Measurements from ENCODE around the gene ZNF581.

Gene ZNF581

DNA sequence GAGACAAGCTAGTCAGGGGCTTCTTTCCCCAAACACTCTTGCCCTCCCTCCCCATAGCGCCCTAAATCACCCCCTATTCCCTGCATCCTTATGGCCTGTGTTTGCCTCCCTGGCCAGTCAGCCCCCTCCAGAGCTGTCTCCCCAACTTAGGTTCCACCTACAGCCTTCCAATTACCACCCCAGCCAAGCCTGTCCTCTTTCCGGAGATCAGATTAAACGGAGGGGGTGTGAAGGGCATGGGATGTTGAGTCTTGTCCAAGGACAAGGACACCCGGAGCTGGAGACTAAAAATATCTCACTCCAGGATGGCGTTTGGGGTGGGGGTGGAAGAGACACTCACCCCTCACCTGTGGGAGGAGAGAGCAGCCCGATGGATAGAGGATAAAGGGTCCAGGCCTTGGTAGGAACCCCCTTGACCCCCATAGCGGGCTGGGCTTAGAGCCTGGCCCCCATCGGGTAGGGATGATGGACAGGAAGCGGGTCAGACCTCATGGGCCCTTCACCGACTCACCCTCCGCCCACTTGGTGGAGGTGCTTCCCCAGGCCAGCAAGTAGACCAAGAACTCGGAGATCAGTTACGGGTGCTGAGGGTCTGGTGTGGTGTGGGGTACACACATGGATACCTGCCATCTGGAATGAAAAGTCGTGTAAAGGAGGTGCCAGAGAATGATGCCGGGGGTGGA is 32.0 kb upstream of the ZNF581 start:
- no peak for DNase-seq (ENCODE audit: extremely low read depth in 1 of 2, low read depth in 1 of 2)

DNA sequence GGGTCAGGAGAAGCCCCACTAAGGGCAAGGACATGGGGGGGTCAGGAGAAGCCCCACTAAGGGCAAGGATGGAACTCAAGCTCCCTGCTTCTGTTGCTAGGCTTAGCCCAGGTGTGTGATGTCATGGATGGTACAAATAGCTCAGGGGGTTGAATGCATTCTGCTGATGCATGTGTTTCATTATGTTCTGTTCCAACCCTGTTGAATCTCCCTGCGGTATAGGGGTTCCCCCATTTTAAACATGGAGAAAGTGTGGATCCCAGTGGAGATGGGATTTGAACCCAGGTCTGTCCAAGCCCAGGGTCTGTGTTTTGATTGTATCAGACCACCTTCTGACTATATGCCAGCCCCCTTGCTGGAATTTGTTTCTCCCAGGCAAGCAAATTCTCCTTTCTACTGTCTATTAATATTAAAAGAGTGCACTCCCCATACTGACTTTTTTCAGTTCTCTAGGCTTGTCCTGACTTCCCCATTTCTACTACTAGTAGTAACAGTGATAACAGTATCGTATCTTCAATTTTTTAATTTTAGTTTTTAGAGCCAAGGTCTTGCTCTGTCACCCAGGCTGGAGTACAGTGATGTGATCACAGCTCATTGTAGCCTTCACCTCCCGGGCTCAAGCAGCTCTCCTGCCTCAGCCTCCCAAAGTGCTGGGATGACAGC is 31.3 kb upstream of the ZNF581 start:
- no peak for DNase-seq (ENCODE audit: extremely low read depth in 1 of 2, low read depth in 1 of 2)

DNA sequence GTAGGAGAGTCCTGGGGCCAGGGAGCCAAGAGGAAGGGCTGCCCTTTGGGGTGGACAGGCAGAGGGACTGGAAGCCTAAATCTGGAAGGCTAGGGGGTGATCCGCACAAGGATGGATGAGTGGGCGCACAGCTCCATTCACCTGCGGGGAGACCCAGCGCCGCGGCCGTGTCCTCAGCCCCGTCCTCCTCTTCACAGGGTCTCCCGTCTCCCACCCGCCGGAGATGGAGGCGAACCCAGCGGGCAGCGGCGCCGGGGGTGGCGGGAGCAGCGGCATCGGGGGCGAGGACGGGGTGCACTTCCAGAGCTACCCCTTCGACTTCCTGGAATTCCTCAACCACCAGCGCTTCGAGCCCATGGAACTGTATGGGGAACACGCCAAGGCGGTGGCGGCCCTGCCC is 30.1 kb upstream of the ZNF581 start:
- no peak for DNase-seq (ENCODE audit: extremely low read depth in 1 of 2, low read depth in 1 of 2)

DNA sequence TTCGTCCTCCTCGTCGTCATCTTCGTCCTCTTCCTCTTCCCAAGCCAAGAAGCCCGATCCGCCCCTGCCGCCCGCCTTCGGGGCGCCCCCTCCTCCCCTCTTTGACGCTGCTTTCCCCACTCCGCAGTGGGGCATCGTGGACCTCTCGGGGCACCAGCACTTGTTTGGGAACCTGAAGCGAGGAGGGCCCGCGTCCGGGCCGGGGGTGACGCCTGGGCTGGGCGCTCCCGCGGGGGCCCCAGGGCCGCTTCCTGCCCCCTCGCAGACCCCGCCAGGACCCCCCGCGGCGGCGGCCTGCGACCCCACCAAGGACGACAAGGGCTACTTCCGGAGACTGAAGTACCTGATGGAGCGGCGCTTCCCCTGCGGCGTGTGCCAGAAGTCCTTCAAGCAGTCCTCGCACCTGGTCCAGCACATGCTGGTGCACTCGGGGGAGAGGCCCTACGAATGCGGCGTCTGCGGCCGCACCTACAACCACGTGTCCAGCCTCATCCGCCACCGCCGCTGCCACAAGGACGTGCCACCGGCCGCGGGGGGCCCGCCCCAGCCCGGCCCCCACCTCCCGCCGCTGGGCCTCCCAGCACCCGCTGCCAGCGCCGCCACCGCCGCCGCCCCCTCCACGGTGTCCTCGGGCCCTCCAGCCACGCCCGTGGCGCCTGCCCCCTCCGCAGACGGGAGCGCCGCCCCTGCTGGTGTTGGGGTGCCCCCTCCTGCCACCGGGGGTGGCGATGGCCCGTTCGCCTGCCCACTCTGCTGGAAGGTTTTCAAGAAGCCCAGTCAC is 29.3 kb upstream of the ZNF581 start:
- DNase-seq (ENCODE audit: extremely low read depth in 1 of 2, low read depth in 1 of 2), result no peak

DNA sequence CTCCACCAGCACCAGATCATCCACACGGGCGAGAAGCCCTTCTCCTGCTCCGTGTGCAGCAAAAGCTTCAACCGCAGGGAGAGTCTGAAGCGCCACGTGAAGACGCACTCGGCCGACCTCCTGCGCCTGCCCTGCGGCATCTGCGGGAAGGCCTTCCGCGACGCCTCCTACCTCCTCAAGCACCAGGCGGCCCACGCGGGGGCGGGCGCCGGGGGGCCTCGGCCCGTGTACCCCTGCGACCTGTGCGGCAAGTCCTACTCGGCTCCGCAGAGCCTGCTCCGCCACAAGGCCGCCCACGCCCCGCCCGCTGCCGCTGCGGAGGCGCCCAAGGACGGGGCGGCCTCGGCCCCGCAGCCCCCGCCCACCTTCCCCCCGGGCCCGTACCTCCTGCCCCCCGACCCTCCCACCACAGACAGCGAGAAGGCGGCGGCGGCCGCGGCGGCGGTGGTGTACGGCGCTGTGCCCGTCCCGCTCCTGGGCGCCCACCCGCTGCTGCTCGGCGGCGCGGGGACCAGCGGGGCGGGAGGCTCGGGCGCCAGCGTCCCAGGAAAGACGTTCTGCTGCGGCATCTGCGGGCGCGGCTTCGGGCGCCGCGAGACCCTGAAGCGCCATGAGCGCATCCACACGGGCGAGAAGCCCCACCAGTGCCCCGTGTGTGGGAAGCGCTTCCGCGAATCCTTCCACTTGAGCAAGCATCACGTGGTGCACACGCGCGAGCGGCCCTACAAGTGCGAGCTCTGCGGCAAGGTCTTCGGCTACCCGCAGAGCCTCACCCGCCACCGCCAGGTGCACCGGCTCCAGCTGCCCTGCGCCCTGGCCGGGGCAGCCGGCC is 28.5 kb upstream of the ZNF581 start:
- DNase-seq (ENCODE audit: extremely low read depth in 1 of 2, low read depth in 1 of 2), result no peak

DNA sequence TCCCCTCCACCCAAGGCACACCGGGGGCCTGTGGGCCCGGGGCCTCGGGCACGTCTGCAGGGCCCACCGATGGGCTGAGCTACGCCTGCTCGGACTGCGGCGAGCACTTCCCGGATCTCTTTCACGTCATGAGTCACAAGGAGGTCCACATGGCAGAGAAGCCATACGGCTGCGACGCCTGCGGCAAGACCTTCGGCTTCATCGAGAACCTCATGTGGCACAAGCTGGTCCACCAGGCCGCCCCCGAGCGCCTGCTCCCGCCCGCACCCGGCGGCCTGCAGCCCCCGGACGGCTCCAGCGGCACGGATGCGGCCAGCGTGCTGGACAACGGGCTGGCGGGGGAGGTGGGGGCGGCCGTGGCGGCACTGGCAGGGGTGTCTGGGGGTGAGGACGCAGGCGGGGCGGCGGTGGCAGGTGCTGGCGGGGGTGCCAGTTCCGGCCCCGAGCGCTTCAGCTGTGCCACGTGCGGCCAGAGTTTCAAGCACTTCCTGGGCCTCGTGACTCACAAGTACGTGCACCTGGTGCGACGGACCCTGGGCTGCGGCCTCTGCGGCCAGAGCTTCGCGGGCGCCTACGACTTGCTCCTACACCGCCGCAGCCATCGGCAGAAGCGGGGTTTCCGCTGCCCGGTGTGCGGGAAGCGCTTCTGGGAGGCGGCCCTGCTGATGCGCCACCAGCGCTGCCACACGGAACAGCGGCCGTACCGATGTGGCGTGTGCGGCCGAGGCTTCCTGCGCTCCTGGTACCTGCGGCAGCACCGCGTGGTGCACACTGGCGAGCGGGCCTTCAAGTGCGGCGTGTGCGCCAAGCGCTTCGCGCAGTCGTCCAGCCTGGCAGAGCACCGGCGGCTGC is 27.7 kb upstream of the ZNF581 start:
- no peak for DNase-seq (ENCODE audit: extremely low read depth in 1 of 2, low read depth in 1 of 2)

DNA sequence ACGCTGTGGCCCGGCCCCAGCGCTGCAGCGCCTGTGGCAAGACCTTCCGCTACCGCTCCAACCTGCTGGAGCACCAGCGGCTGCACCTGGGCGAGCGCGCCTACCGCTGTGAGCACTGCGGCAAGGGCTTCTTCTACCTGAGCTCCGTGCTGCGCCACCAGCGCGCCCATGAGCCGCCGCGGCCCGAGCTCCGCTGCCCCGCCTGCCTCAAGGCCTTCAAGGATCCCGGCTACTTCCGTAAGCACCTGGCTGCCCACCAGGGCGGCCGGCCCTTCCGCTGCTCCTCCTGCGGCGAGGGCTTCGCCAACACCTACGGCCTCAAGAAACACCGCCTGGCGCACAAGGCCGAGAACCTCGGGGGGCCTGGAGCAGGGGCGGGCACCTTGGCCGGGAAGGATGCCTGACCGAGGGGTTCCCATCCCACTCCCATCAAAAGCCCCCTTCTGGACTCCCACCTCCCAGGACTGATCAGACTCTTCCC is 27.0 kb upstream of the ZNF581 start:
- no peak for DNase-seq (ENCODE audit: extremely low read depth in 1 of 2, low read depth in 1 of 2)

DNA sequence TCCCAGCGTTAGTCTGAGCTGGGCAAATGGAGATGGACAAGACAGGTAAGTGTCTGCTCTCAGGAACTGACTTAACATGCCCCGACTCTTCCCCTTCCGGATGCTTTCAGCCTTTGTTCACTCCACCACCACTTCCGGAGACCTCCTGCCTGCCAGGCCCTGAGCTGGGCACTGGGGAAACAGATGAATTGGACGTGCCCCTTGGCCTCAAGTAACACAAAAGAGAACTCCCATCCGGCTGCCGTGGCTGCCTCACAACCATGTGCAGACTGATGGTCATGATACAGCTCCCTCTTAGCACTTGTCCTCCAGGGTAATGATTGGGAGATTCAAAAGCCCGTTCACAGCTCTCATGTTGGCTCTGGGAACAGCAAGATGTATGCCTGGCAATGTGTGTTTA is 26.0 kb upstream of the ZNF581 start:
- no peak for DNase-seq (ENCODE audit: extremely low read depth in 1 of 2, low read depth in 1 of 2)

DNA sequence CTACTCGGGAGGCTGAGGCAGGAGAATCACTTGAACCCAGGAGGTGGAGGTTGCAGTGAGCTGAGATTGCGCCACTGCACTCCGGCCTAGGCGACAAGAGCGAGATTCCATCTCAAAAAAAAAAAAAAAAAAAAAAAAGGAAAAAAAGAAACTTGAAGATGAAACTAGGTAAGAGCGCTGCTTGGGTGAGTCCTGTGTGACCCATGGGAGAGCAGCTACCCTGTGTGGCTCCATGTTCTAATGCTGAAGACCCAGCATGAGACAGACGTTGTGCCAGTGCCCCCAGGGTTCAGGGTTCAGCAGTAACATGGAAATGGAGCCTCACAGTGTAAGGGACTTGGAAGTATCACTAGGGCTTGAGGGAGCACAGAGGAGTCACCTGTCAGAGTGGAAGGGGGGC is 25.0 kb upstream of the ZNF581 start:
- DNase-seq (ENCODE audit: extremely low read depth in 1 of 2, low read depth in 1 of 2), result no peak

DNA sequence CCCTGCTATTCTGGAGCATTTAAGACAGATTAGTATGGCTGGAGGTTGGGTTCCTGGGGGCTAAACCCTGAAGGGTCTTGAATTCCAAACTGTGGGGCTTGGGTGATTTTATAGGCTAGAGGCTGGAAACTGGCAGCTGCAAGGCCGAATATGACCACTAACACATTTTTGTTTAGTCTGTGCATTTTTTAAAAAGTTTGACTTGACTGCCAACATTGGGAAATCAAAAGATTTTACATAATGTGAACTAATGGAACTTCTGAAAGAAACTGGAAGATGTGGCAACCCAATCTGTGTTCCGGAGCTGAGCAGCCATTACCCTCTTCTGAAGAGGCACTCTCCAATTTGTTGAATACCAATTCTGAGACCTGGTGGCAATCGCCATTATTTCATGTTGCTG is 24.2 kb upstream of the ZNF581 start:
- no peak for DNase-seq (ENCODE audit: extremely low read depth in 1 of 2, low read depth in 1 of 2)

DNA sequence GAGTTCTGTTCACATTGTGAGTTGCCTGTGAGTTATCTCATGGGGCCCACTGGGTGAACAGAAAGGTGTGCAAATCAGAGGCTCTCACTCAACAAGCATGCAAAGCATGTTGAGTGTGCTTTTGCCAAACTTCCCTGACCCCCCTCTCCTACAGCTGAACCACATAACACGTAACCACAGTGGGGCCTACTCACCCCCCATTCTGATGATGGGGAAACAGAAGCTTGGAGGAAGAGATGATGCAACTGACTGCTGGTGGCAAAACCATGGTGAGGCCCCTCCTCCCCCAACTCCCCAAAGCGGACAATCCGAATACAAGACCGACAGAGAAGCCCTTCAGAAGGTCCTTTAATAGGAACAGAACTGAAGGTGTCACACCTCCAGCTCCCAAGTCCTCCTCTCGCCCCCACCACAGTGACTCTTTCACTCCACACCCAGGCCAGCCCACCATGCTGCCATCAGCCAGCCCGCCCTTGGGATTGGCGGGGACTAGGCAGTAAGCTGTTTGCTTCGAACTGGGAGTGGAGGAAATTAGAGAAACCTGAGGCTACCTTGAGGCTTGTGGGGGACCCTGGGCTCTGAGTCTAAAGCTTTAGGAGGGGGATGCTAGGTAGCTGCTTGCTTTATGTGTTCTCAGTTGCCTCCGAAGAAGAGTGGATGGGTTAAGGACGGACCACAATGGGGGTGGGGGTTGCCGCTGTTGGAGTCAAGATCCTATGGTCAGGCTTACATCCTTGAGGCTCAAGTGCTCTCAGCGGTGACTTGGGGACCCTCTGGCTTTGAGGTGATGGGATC is 22.8 kb upstream of the ZNF581 start:
- DNase-seq (ENCODE audit: extremely low read depth in 1 of 2, low read depth in 1 of 2), result no peak

DNA sequence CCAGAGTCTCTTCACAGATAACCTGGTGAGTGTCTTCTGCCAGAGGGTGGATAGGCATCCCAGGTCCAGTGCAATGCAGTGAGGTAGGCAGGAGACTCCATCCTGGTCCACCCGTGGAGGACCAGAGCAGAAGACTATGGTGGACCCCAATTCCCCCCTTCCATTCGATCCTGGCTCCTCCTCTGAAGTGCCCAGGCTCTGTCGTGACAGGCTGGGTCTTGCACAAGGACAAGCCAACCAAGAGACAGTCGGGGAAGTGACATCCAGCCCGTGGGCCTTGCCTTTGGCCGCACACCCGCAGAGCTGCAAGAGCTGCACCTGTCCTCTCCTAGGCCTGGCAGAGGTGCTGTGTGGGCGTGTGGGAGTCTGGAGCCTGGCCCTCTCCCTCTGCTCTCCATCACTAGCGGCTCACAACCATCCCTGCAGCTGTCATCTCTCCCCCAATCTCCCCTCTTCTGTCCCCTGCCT is 22.2 kb upstream of the ZNF581 start:
- no peak for DNase-seq (ENCODE audit: extremely low read depth in 1 of 2, low read depth in 1 of 2)

DNA sequence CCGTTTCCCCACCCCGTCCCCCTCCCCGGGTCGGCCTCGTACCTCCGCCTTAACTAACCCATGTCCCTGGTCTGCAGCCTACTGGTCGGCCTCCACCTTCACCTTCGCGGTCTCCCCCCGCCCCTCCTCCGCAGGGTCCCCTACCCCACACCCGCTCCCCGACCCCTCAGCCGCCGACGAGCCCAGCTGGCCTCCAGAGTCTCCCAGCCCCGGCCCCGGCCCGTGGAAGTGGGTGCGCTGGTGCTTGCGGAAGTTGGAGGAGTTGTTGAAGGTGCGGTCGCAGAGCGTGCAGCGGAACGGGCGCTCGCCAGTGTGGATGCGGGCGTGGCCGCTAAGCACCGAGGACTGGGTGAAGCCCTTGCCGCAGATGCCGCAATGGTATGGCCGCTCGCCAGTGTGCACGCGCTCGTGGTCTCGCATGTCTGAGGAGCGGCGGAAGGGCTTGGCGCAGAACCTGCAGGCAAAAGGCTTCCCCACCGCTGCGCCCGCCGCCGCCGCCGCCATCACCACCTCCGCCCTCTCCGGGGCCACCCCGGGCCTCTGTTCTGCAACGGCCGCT is 21.7 kb upstream of the ZNF581 start:
- DNase-seq (ENCODE audit: extremely low read depth in 1 of 2, low read depth in 1 of 2), result no peak

DNA sequence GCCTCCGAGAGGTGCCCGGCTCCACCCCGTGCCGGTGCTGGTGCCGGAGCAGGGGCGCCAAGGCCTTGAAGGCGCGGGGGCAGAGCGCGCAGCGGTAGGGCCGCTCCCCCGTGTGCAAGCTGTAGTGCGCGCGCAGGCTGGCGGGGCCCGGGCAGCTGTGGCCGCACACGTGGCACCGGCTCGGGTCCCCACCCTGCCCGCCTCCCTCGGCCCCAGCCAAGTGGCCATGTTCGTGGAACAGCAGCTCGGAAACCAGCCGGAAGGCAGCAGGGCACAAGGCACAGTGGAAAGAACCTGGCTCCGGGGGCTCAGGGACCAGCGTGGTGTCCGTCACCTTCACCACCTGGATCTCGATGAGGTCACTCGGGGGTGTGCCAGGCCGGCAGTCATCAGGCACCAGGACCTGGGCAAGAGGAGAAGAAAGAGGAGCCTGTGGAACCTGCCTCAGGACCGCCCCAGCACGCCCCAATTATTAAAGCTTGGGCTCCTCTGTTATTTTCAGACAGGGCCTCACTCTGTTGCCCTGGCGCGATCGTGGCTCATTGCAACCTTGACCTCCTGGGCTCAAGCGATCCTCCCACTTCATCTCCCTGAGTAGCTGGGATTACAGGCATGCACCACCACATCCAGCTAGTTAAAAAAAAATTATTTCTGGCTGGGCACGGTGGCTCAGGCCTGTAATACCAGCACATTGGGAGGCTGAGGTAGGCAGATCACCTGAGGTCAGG is 21.0 kb upstream of the ZNF581 start:
- DNase-seq (ENCODE audit: extremely low read depth in 1 of 2, low read depth in 1 of 2), result no peak

DNA sequence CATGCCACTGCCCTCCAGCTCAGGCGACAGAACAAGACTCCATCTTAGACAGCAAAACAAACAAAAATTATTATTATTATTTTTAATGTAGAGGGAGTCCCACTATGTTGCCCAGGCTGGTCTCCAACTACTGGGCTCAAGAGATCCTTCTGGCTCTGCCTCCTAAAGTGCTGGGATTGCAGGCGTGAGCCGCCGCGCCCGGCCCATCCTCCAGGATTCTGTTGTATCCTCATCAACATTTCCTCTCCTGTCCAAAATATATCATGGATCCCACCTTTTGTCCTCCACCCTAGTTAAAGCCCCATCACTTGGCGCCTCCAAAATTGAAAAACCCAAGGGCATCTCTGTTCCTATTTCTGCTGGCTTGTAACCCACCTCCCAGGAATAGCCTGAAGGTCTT is 20.3 kb upstream of the ZNF581 start:
- DNase-seq (ENCODE audit: extremely low read depth in 1 of 2, low read depth in 1 of 2), result no peak

DNA sequence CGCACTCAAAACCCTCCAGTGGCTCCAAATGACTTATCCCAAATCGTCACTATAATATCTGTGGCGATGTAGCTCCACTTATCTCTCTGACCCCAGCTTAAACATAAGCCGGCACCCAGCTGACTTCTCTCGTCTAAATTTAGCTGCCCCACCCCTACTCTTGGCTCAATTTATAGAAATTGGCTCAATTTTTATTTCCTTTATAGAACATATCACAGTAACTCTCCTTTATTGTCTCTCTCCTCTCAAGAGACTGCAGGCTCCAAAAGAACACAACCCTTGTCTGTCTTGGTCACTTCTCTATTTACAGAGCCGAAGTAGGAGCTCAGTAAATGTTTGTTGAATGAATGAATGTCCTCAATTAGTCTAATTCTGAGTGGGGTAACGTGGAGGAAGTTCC is 19.9 kb upstream of the ZNF581 start:
- no peak for DNase-seq (ENCODE audit: extremely low read depth in 1 of 2, low read depth in 1 of 2)

DNA sequence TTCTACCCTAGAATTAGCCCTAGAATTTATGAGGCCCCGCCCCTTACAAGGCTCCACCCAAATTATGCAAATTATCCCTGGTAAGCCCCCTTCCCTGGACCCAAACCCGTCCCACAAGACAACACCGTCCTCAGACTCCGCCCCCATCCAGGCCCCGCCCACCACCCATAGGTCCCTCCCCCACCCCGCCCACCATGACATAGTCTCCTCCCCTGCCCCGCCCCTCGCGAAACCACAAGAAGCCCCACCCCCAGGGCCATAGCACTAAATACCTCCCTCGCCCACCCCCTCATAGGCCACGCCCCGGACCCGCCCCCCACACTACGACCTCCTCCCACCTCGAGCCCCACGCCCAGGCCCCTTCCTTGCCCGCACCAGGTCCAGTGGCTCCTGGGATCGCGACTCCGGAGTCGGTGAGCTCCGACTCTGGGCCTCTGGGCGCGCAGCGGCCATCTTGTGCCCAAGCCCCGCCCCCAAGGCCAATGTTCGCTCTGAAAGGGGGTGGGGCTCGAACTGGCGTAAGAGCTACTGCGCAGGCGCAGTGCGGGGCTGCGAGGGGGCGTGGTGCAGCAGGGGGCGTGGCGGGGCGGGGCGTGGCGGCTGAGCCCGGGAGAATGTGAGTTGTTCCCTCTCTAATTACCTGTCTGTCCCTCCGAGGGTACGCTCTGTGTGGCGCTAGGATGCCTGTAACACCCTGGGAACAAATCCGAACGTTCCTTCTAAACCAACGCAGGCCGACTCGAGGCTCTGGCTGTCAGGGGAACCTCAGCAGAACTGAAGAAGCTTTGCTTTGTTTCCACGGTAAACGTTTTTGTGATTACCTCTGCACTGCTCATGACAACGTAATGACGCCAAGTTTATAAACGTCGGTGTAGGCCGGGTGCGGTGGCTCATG is 19.1 kb upstream of the ZNF581 start, which contains the start of gene ZNF784:
Gene ZNF784 (minus strand): TSS at position 458 of the 895 bp plus-strand sequence. CDS start 5 bp downstream, at position 453.
- DNase-seq (ENCODE audit: extremely low read depth in 1 of 2, low read depth in 1 of 2), result peak; percentile 87 to 94

All from activated CD8-positive, alpha-beta memory T cell treated with anti-CD3 and anti-CD28 coated beads for 1 hour (primary cell).